HEK293T (cell line): ENCODE data around the gene OR2J1.

ENCODE experiments used
- ARNT ChIP-seq: fragments of 450-650 bp; IDR thresholded peaks from 2 replicates; pipeline ENCODE4 v1.6.1; 2017; ENCODE audit warnings: mild to moderate bottlenecking
- BHLHE40 ChIP-seq: fragments of 450-650 bp; IDR thresholded peaks from 2 replicates; pipeline ENCODE4 v1.6.1; 2016; ENCODE audit warnings: mild to moderate bottlenecking, moderate library complexity, borderline replicate concordance
- CTBP1 ChIP-seq: fragments of 450-650 bp; IDR thresholded peaks from 2 replicates; pipeline ENCODE4 v1.6.1; 2016; ENCODE audit warnings: borderline replicate concordance
- ELF4 ChIP-seq: fragments of 450-650 bp; IDR thresholded peaks from 2 replicates; pipeline ENCODE4 v1.6.1; 2017; ENCODE audit warnings: antibody characterized with exemption
- FOXA1 ChIP-seq: fragments of 450-650 bp; IDR thresholded peaks from 2 replicates; pipeline ENCODE4 v1.6.1; 2016; ENCODE audit warnings: mild to moderate bottlenecking
- FOXK2 ChIP-seq: fragments of 450-650 bp; IDR thresholded peaks from 2 replicates; pipeline ENCODE4 v1.6.1; 2016; ENCODE audit warnings: mild to moderate bottlenecking
- FOXM1 ChIP-seq: fragments of 450-650 bp; IDR thresholded peaks from 2 replicates; pipeline ENCODE4 v1.6.1; 2017; ENCODE audit warnings: mild to moderate bottlenecking, borderline replicate concordance
- HDGF ChIP-seq: fragments of 450-650 bp; IDR thresholded peaks from 2 replicates; pipeline ENCODE4 v1.6.1; 2017; ENCODE audit warnings: antibody characterized with exemption, borderline replicate concordance
- L3MBTL2 ChIP-seq: fragments of 450-650 bp; conservative IDR thresholded peaks from 2 replicates; pipeline ENCODE4 v1.6.1; 2016; ENCODE audit warnings: mild to moderate bottlenecking
- LEF1 ChIP-seq: fragments of 450-650 bp; IDR thresholded peaks from 2 replicates; pipeline ENCODE4 v1.6.1; 2017; ENCODE audit warnings: mild to moderate bottlenecking, borderline replicate concordance
- NFRKB ChIP-seq: fragments of 450-650 bp; IDR thresholded peaks from 2 replicates; pipeline ENCODE4 v1.6.1; 2016; ENCODE audit warnings: mild to moderate bottlenecking, moderate library complexity
- SP1 ChIP-seq: fragments of 450-650 bp; IDR thresholded peaks from 2 replicates; pipeline ENCODE4 v1.6.1; 2017
- SUZ12 ChIP-seq: fragments of 450-650 bp; IDR thresholded peaks from 2 replicates; pipeline ENCODE4 v1.6.1; 2016; ENCODE audit warnings: mild to moderate bottlenecking
- TF ChIP-seq, protein P1 (sequence below): fragments of 450-650 bp; IDR thresholded peaks from 2 replicates; pipeline ENCODE4 v1.6.1; 2016

DNA sequence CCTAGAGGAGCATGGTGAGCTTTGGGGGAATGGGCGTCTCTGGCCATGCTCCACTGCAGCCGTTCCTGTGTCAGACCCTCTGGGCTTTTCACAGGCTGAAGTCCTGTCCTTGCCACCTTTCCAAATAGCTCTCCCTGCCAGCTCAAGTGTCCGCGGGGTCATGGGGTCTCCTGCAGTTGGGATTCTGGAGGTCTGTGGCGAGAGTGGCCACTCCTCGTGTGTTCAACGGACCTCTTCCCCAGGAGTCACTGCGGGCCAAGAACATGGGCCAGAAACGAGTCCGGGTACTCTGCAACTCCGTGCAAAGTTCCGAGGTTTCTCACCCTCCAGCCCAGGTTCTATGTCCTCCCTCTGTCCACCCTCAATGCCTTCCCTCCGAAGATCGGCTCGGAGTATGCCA lies 16.8 kb upstream of the OR2J1 start:
- TF ChIP-seq SP1 (no peak), BHLHE40 (no peak), ARNT (no peak), FOXA1 (no peak), CTBP1 (no peak), HDGF (no peak), NFRKB (no peak), FOXM1 (no peak), L3MBTL2 (no peak), LEF1 (no peak), ELF4 (no peak), FOXK2 (no peak), SUZ12 (no peak)
- TF ChIP-seq, protein P1, sequence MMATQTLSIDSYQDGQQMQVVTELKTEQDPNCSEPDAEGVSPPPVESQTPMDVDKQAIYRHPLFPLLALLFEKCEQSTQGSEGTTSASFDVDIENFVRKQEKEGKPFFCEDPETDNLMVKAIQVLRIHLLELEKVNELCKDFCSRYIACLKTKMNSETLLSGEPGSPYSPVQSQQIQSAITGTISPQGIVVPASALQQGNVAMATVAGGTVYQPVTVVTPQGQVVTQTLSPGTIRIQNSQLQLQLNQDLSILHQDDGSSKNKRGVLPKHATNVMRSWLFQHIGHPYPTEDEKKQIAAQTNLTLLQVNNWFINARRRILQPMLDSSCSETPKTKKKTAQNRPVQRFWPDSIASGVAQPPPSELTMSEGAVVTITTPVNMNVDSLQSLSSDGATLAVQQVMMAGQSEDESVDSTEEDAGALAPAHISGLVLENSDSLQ: no peak
